Measurements from ENCODE around the gene CLEC10A. TPM values are rescaled to one million over a fixed set of nuclear protein-coding genes. Genes with fewer than 3 reads are reported as not detected.

Gene CLEC10A
- total RNA-seq, 1 donor from 2014 or later = not detected

- Mint-ChIP-seq H3K27ac (peak within 1 kb of the TSS; percentile 96), H3K4me1 (ENCODE audit: low read depth) (peaks cover 31% of the 10 kb centered on the region), H3K4me3 (ENCODE audit: low read depth) (peak within 1 kb of the TSS; percentile 90), H3K9me3 (no peaks in the 10 kb centered on the region), H3K36me3 (ENCODE audit: low read depth) (peaks cover 10% of the 10 kb centered on the region), H3K27me3 (ENCODE audit: low read depth) (no peaks in the 10 kb centered on the region)
- intact Hi-C loops (cut with micrococcal nuclease) = loop anchor here (1.0 to 2.0 kb wide), 5 partner anchors 9 to 184 kb away; partner anchors contain the start of genes ACADVL and DLG4
- peak; percentile 99 for DNase-seq (ENCODE audit: low spot score)
Observed at GRCh38 chr17:7035591-7036368, 44.3 kb downstream of the CLEC10A start, which contains the start of gene SLC16A13. Gene SLC16A13, plus strand, starts transcription at chr17:7036015. Its CDS starts 368 bp downstream, at chr17:7036383.

GRCh38 chr17:7034955-7035590 is 45.0 kb downstream of the CLEC10A start:
- peak overlapping the region; percentile 96 for H3K27ac Mint-ChIP-seq
- peaks cover 38% of the 10 kb centered on the region for H3K4me1 Mint-ChIP-seq (ENCODE audit: low read depth)
- intact Hi-C loops (cut with micrococcal nuclease) = loop anchor here (1.0 to 2.0 kb wide), 5 partner anchors 9 to 184 kb away; partner anchors contain the start of genes ACADVL and DLG4

GRCh38 chr17:7029659-7030058 is 50.4 kb downstream of the CLEC10A start:
- Mint-ChIP-seq H3K36me3 (ENCODE audit: low read depth) (peaks cover 15% of the 10 kb centered on the region), H3K4me1 (ENCODE audit: low read depth) (peaks cover 38% of the 10 kb centered on the region), H3K9me3 (peaks cover 3% of the 10 kb centered on the region), H3K4me3 (ENCODE audit: low read depth) (peak overlapping the region; percentile 61), H3K27me3 (ENCODE audit: low read depth) (no peaks in the 10 kb centered on the region), H3K27ac (peak overlapping the region; percentile 86)
- peak; percentile 31 for DNase-seq (ENCODE audit: low spot score)
- intact Hi-C loops (cut with micrococcal nuclease) = no loop called here

More at GRCh38 chr17:7034955-7035590, 45.0 kb downstream of the CLEC10A start:
- no peak for DNase-seq (ENCODE audit: low spot score)
- Mint-ChIP-seq H3K36me3 (ENCODE audit: low read depth) (peaks cover 12% of the 10 kb centered on the region), H3K4me3 (ENCODE audit: low read depth) (peak overlapping the region; percentile 90), H3K27me3 (ENCODE audit: low read depth) (no peaks in the 10 kb centered on the region), H3K9me3 (no peaks in the 10 kb centered on the region)

GRCh38 chr17:7029096-7029495 is 51.0 kb downstream of the CLEC10A start:
- Mint-ChIP-seq H3K27ac (peak overlapping the region; percentile 86), H3K4me3 (ENCODE audit: low read depth) (no peak overlapping the region), H3K27me3 (ENCODE audit: low read depth) (no peaks in the 10 kb centered on the region), H3K4me1 (ENCODE audit: low read depth) (peaks cover 34% of the 10 kb centered on the region), H3K9me3 (peaks cover 3% of the 10 kb centered on the region), H3K36me3 (ENCODE audit: low read depth) (peaks cover 13% of the 10 kb centered on the region)
- intact Hi-C loops (cut with micrococcal nuclease) = no loop called here
- DNase-seq (ENCODE audit: low spot score) = no peak

GRCh38 chr17:7027335-7027734 is 52.7 kb downstream of the CLEC10A start:
- Mint-ChIP-seq H3K27ac (no peak overlapping the region), H3K4me3 (ENCODE audit: low read depth) (no peak overlapping the region), H3K27me3 (ENCODE audit: low read depth) (no peaks in the 10 kb centered on the region), H3K9me3 (peaks cover 3% of the 10 kb centered on the region), H3K36me3 (ENCODE audit: low read depth) (peaks cover 12% of the 10 kb centered on the region), H3K4me1 (ENCODE audit: low read depth) (peaks cover 40% of the 10 kb centered on the region)
- intact Hi-C loops (cut with micrococcal nuclease) = no loop called here
- no peak for DNase-seq (ENCODE audit: low spot score)

GRCh38 chr17:7026471-7027115 is 53.5 kb downstream of the CLEC10A start:
- intact Hi-C loops (cut with micrococcal nuclease) = loop anchor here (1.0 kb wide), 1 partner anchor 9 kb away; no protein-coding TSS in a partner anchor
- Mint-ChIP-seq H3K27ac (peak overlapping the region; percentile 28), H3K27me3 (ENCODE audit: low read depth) (no peaks in the 10 kb centered on the region), H3K9me3 (peaks cover 3% of the 10 kb centered on the region), H3K36me3 (ENCODE audit: low read depth) (peaks cover 12% of the 10 kb centered on the region), H3K4me3 (ENCODE audit: low read depth) (no peak overlapping the region), H3K4me1 (ENCODE audit: low read depth) (peaks cover 41% of the 10 kb centered on the region)
- DNase-seq (ENCODE audit: low spot score) = no peak

- H3K27ac Mint-ChIP-seq = no peak overlapping the region
- no peak overlapping the region for H3K4me3 Mint-ChIP-seq (ENCODE audit: low read depth)
- H3K36me3 Mint-ChIP-seq (ENCODE audit: low read depth) = peaks cover 11% of the 10 kb centered on the region
- intact Hi-C loops (cut with micrococcal nuclease) = no loop called here
- peaks cover 47% of the 10 kb centered on the region for H3K4me1 Mint-ChIP-seq (ENCODE audit: low read depth)
- H3K27me3 Mint-ChIP-seq (ENCODE audit: low read depth) = no peaks in the 10 kb centered on the region
- peaks cover 3% of the 10 kb centered on the region for H3K9me3 Mint-ChIP-seq
- no peak for DNase-seq (ENCODE audit: low spot score)
Observed at GRCh38 chr17:7025245-7025644, 54.8 kb downstream of the CLEC10A start.

Other genes starting within 250 kb of the CLEC10A start
- not detected in 2 replicates for gene TEKT1, start 248.5 kb downstream of the CLEC10A start, total RNA-seq
- gene ALOX12, start 84.2 kb downstream of the CLEC10A start, total RNA-seq = not detected in 2 replicates
- gene RNASEK, start 67.6 kb downstream of the CLEC10A start, total RNA-seq = 150 and 154 TPM in 2 replicates
- 0.80 and 1.0 TPM in 2 replicates for gene BCL6B, start 57.2 kb downstream of the CLEC10A start, total RNA-seq
- gene SLC16A13, start 44.2 kb downstream of the CLEC10A start, total RNA-seq = 15.8 and 17.4 TPM in 2 replicates
- 0.37 and 0.46 TPM in 2 replicates for gene SLC16A11, start 36.2 kb downstream of the CLEC10A start, total RNA-seq
- not detected in 2 replicates for gene ASGR2, start 34.6 kb upstream of the CLEC10A start, total RNA-seq
- gene ASGR1, start 99.1 kb upstream of the CLEC10A start, total RNA-seq = 1.7 and 1.8 TPM in 2 replicates
- 10.5 and 10.6 TPM in 2 replicates for gene DLG4, start 139.6 kb upstream of the CLEC10A start, total RNA-seq
- 492 and 503 TPM in 2 replicates for gene ACADVL, start 139.7 kb upstream of the CLEC10A start, total RNA-seq
- gene DVL2, start 154.3 kb upstream of the CLEC10A start, total RNA-seq = 69.7 and 73.1 TPM in 2 replicates
- gene PHF23, start 159.2 kb upstream of the CLEC10A start, total RNA-seq = 43.4 and 47.8 TPM in 2 replicates
- gene GABARAP, start 162.2 kb upstream of the CLEC10A start, total RNA-seq = 145 and 147 TPM in 2 replicates
- gene CTDNEP1, start 171.5 kb upstream of the CLEC10A start, total RNA-seq = 170 and 181 TPM in 2 replicates
- 64.8 and 65.3 TPM in 2 replicates for gene ELP5, start 172.0 kb upstream of the CLEC10A start, total RNA-seq
- gene CLDN7, start 182.2 kb upstream of the CLEC10A start, total RNA-seq = 0.21 and 0.41 TPM in 2 replicates
- 0.14 and 0.25 TPM in 2 replicates for gene SLC2A4, start 201.5 kb upstream of the CLEC10A start, total RNA-seq
- gene YBX2, start 214.4 kb upstream of the CLEC10A start, total RNA-seq = 0.43 and 0.51 TPM in 2 replicates
- gene EIF5A, start 227.4 kb upstream of the CLEC10A start, total RNA-seq = 1,189 and 1,199 TPM in 2 replicates
- gene GPS2, start 235.1 kb upstream of the CLEC10A start, total RNA-seq = 57.6 and 64.9 TPM in 2 replicates
- gene NEURL4, start 249.1 kb upstream of the CLEC10A start, total RNA-seq = 45.7 and 47.7 TPM in 2 replicates

Measured in activated T-helper 2 cell treated with anti-CD3 and anti-CD28 coated beads, Interferon-gamma antibody, Interleukin-2, Interleukin-4, amounts not matched to agents 10 μg/mL and 5 μg/mL and 100 μg/mL, durations not matched to agents 14 hours and 24 hours and 36 hours (primary cell).